GM21360 (cell line): ENCODE data around the gene BAZ1B.
A peak's percentile ranks its signal among the peaks of the same experiment; 100 is the strongest.
"Not testable (repeated sequence)": the region's sequence is repeated elsewhere in the genome, so short reads cannot be mapped to it uniquely, and the experiment has no call there.

Experiments
- ATAC-seq: cut with Tn5 transposase; IDR thresholded peaks from one replicate; pipeline ENCODE4 v1.9.1; 2021; ENCODE audit warnings: mild to moderate bottlenecking, moderate library complexity; ENCODE audit not compliant: unreplicated experiment

BAZ1B gene

GRCh38 chr7:73539709-73540108 is 17.6 kb upstream of the BAZ1B start:
- no peak for ATAC-seq

GRCh38 chr7:73538510-73538909 is 16.4 kb upstream of the BAZ1B start:
- not testable (repeated sequence) for ATAC-seq

GRCh38 chr7:73537051-73537450 is 15.0 kb upstream of the BAZ1B start:
- ATAC-seq = no peak

GRCh38 chr7:73536479-73536878 is 14.4 kb upstream of the BAZ1B start:
- no peak for ATAC-seq

GRCh38 chr7:73535918-73536317 is 13.8 kb upstream of the BAZ1B start:
- not testable (repeated sequence) for ATAC-seq

GRCh38 chr7:73533742-73534141 is 11.6 kb upstream of the BAZ1B start:
- no peak for ATAC-seq

- no peak for ATAC-seq
Observed at GRCh38 chr7:73532224-73532623, 10.1 kb upstream of the BAZ1B start.

- ATAC-seq = no peak
Observed at GRCh38 chr7:73530800-73531199, 8.7 kb upstream of the BAZ1B start.

- ATAC-seq = no peak
Observed at GRCh38 chr7:73526896-73527821, 5.1 kb upstream of the BAZ1B start.

- not testable (repeated sequence) for ATAC-seq
Observed at GRCh38 chr7:73526158-73526494, 4.0 kb upstream of the BAZ1B start.

GRCh38 chr7:73521636-73522104 is 423 bp downstream of the BAZ1B start:
- peak; percentile 41 for ATAC-seq

GRCh38 chr7:73520673-73521635 is 1.1 kb downstream of the BAZ1B start:
- ATAC-seq = no peak

GRCh38 chr7:73519867-73520672 is 2.0 kb downstream of the BAZ1B start:
- ATAC-seq = no peak

GRCh38 chr7:73518470-73518869 is 3.6 kb downstream of the BAZ1B start:
- no peak for ATAC-seq

- ATAC-seq = no peak
Observed at GRCh38 chr7:73517241-73517995, 4.7 kb downstream of the BAZ1B start.

GRCh38 chr7:73515178-73515577 is 6.9 kb downstream of the BAZ1B start:
- no peak for ATAC-seq

- ATAC-seq = no peak
Observed at GRCh38 chr7:73512018-73512780, 9.9 kb downstream of the BAZ1B start.

GRCh38 chr7:73509463-73509862 is 12.6 kb downstream of the BAZ1B start:
- ATAC-seq = no peak

- no peak for ATAC-seq
Observed at GRCh38 chr7:73507556-73507955, 14.5 kb downstream of the BAZ1B start.
